Superior temporal gyrus (tissue), 1 donor: ENCODE measurements around the gene MCU.

Experiments used
- DNase-seq: peaks from one replicate; pipeline ENCODE4 v3.0.0-alpha.2; 2016; ENCODE audit errors: extremely low spot score

MCU gene

DNA sequence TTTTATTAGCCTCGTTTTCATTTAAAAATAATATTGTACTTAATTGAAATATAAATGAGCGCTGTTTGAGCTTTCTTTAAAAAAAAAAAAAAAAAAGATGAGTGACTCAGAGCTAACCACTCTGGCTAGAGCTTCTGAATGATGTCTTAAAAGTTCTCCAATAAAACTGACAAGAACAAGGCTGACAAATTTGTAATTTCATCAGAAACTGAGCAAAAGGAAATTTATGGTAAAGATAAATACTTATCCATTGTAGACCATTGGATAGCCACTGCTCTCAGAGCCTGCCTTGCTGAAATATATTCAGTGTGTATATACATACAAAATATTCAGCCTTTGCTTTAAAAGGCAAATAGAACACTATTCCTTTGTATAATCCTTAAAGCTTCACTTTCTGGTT, 110.4 kb downstream of the MCU start:
- no peak for DNase-seq

DNA sequence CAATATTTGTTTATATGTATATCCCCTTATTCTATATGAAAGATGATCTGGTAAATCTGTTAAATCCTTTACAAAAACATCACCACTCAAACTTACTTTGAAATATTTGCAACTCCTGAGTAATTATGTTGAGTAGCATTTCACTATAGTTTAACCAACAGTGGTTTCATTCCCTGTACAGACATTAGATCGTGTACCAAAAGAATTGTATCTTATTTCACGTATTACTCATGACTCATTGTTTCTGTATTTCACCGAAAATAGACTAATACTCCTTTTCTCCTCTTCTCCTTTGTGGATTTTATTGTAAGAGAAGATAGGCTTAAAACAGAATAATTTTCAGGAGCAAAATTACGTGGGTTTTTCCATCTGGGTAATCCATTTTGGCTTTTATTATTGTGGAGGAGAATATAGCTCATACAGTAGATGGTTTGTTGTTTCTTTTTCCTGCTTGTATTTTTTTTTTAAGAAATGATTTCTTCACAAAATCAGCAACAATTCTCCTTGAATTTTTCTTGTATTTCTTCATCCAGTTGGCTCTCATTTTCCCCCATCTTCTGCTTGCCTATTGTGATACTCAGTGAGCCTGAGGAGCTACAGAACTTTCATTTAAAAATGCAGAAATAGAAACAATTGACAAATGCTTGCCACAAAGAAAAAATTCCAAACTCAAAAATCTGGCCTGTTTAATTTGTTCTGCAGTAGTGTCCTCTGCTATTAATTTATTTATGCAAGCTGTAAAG, 111.0 kb downstream of the MCU start:
- DNase-seq: peak; percentile 24

DNA sequence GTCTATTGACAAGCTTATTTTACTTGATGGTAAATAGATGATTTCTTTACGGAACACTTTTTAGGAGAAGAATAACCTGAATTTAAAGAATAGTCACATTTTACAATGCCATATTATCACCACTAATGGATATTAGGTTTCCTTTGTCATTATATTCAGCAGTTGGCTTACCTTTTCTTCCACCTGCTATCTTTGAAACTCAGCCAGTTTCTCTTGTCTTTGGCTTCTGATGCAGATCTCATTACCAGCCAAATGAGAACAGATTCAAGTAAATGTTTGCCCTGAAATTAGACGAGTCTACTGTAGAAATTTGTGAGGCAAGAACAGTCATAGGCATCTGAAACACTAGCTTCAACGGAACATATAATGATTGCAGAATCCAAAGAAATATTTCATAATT, 116.1 kb downstream of the MCU start:
- DNase-seq: no peak

DNA sequence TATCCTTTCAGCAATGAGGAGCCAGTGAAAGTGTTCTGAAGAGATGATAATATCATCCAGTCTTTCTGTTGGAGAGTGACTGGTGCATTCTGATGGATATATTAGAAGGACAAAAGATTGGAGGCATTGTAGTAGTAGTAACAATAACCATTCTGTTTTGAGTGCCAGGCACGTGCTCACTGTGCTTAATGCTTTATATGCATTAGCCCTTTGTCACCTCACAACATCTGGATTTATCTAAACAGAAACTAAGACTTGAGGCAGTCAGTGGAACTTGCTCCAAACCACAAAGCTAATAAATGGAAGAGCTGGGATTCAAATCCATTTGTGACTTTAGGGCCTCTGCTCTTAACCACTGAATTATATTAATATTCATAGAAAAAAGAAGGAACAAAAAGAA, 117.1 kb downstream of the MCU start:
- DNase-seq: no peak

DNA sequence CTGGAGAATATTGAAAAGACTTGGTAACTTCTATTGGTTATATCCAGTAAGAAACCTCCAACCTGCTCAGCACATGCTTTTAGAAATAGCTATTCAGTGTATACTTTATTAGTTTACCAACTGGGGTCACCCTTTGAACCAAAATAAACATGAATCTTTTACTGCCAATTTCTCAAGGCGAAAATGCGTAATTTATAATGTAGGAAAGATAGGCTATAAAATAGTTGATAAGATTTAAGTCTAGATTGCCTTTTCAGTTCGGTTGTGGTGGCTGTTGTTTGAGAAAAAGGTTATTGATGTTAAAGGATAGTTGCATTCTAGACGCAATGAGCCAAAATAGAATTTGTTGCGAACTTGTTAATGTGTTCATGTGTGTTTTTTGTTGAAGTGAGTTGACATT, 119.0 kb downstream of the MCU start:
- DNase-seq: no peak

DNA sequence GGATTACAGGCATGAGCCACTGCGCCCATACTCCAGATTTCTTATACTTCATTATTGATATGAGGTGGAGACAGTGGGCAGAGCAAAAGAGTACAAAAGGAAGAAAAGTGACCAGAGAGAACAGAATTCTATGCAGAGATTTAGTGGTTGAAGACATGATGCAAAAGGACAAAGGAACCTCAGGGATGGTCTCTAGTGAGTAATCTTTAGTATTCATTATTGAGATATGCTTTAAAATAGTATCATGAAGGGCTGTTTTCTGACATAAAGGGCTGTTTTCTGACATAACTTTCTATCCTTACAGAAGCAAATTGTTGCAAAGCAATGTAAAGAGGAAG, 120.4 kb downstream of the MCU start:
- no peak for DNase-seq

DNA sequence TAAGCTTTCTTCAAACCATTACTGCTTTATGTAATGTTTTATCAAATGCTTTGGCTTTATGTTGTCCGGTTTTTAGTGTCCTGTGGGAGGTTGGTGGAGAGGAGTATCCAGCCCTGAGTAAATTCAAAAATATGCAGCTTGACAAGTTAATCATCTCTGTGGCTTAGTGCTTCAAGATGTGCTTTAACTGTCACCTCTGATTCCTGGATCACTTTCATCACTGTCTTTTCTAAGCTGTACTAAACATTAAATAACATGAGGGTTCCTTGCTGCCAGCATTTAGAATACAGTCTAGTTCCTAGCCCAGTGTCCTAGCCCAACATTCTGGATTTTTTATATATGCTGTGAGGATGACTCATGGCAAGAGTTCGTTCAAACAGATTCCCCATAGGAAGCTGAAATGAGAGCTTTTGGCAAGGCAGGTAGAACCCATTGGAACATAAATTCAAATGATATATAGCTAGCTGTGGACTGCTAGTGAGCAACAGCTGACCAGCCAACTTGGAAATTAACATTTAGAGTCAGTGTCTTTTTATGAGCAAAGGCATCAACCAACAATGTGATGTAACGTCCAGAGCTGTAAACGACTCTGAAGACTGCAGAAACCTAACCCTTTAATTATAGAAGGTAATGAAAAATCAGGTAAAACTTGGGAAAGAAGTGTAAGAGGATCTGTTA, 120.9 kb downstream of the MCU start:
- DNase-seq: no peak

DNA sequence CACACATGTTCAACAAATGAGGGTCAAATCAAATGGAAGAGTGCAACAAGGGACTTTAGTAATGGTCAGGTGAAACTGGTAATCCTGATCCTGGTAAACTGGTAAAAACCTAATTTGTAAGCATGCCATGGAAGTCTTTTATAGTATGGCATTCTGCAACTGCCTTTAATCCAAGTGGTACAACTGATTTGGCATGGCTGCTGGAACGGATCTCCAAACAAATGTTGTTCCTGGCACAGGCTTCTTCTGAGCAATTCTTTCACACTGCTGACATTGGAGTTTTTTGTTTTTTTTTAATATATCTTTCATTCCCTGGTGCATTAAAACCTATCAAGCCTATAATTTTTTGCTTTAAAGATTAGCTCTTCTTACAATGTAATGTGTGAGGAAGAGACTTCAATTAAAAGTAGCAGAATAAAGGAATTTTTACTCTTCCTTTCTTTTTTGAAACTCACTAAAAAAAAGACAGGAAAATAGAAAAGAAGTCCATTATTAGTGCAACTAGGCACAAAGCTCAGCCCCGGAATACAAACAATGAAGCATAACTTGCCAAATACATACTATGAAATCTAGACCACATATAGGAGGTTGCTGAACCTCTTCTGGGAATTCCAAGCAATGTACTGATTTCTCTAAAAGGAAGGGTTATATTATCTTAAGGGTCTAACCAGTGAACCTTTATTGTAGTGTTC, 122.3 kb downstream of the MCU start:
- peak; percentile 32 for DNase-seq

DNA sequence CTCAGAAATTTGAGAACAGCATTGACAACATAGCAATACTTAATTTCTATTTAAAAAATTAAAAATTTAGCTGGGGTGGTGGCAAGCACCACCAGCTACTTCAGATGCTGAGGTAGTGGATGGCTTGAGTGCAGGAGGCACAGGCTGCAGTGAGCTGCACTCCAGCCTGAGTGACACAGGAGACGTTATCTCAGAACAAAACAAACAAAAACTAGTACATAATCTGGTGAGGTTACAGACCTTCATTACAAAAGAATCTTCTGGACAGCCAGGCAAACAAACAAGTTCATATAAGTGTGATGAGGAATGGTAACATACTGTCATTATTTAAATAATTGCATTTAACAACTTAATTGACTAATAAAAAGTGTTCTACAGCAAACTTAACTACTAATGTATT, 124.6 kb downstream of the MCU start:
- DNase-seq: no peak

DNA sequence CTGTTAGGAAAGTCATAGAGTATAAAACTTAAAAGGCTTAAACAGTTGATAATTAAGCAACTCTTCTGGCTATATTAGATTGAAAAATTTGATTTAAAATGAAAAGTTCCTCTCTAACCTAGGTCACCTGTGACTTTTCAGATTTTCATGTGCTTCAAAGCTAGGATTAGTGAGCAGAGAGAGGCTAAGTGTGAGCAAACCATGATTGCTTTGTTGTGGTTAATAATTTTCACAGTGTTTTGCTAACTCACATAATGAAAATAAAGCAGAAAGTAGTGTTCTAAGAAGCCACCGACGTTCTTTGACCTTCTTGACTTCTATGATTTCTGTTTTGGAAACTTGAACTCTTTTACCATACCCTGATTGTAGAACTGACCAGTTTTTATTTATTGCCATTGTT, 126.1 kb downstream of the MCU start:
- no peak for DNase-seq

DNA sequence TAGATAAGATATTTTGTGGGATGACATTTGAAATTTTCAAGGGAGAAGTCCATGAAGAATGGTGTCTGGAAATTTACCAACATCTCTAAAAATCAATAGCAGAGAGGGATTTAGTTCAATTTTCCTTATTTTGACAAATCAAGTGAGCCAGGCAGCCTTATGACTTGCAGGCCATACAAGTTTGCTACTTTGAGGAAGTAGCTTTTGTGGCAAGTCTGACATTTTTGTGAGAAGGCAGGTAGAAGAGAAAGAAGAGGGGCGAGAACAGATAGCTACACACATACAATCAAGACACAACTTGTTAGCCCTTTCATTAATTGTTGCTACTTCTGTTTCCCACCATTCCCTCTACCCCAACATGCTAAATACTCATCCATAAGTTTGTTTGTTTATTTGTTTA, 127.1 kb downstream of the MCU start:
- DNase-seq: no peak

DNA sequence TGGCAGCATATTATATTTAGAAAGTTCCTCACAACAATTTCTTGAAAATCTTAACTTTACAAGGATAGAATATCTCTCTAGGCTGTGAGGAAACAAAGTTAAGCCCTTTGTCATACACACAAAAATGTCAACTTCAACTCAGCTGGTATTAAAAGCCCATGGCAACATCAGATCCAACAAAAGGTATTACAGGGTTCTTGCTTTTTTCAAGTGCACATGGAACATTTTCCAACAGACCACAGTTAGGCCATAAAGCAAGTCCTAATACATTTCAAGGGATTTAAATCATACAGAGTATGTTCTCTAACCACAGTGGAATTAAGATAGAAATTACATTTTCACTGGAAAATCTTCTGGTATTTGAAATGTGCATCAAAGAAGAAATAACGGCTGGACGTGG, 129.7 kb downstream of the MCU start:
- no peak for DNase-seq

DNA sequence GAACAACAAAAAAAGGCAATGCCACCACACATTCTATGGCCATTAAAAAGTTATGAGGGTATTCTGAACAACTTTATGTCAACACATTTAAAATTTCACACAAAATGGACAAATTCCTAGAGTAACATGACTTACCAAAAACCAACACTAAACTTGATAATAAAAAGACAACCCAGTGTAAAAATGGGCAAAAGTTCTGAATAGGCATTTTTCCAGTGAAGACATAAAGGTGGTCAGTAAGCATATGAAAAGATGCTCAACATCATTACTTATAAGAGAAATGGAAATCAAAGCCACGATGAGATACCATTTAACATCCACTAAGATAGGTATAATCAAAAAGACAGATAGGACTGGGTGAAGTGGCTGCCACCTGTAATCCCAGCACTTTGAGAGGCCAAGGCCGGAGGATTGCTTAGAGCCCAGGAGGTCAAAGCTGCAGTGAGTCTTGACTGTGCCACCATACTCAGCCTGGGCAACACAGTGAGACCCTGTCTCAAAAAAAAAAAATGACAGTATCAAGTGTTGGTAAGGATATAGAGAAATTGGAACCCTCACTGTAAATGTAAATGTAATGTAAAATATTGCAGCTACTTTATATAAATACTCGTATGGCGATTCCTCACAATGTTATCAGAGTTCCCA, 130.5 kb downstream of the MCU start:
- no peak for DNase-seq

DNA sequence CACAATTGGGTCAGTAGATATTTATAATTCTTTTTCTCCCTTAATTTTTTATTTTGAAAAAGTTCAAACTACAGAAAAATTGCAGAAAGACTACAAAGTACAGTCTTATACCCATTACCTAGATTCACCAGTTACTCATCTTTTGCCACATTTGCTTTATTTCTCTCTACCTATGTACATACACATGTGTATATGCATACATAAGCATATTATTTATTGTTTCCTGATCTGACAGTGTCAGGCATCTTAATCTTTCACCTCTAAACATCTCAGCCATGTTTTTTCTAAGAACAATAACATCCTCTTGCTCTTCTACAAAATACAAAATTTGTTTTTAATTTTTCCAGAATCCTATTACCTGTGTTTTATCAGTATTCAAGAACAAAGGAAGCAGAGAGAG, 133.2 kb downstream of the MCU start:
- DNase-seq: no peak

DNA sequence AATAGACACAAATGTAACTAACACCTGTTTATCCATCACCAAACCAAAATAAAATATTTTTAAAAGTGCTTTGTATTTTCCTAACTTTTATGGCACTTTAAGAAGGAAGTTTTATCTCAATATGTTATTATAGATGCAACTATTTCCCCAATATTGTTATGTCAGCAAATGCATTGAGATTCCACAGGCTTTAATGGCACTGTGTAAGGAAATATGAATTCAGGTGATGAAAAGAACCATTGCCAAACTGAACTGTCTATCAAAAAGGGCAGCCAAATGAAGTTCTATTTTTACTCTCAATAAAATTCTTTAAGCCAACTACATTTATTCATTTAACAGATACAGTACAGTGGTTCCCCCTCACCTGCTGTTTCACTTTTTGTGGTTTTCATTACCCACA, 134.4 kb downstream of the MCU start:
- DNase-seq: no peak

DNA sequence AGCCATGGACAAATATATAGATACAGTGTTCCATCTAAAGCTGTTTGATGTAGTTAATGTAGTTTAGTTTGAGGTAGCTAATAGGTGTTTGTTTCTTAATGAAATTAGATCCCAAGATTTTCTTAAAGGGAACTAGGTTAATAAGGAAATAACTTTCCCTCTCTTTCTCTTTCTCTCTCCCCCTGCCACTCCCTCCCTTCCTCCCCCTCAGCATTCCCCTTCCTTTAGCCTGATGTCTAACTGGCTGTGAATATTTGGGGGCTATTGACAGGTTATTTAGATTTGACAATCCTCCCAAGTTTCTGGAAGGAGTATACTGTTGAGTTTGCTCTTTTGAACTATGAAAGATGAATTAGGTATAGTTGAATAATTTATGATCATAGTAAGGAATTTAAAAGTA, 136.4 kb downstream of the MCU start:
- no peak for DNase-seq

DNA sequence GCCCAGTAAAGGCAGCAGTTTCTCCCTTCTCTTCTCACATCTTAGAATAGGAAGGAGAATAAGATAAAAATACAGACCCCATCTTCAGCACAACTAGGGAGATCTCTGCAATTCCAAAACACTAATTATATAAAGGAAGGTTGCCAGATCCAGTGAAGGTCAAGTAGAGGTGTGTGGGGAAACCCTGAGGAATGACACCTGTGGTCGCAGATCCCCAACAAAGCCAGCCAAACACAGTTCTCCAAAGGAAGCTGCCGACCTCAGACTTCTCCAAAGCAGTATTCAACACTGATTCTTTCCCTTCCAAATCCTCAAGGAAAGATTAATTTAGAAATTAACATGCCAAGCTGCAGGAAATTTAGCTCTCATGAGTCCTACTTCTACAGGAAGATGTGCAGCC, 138.7 kb downstream of the MCU start:
- no peak for DNase-seq

DNA sequence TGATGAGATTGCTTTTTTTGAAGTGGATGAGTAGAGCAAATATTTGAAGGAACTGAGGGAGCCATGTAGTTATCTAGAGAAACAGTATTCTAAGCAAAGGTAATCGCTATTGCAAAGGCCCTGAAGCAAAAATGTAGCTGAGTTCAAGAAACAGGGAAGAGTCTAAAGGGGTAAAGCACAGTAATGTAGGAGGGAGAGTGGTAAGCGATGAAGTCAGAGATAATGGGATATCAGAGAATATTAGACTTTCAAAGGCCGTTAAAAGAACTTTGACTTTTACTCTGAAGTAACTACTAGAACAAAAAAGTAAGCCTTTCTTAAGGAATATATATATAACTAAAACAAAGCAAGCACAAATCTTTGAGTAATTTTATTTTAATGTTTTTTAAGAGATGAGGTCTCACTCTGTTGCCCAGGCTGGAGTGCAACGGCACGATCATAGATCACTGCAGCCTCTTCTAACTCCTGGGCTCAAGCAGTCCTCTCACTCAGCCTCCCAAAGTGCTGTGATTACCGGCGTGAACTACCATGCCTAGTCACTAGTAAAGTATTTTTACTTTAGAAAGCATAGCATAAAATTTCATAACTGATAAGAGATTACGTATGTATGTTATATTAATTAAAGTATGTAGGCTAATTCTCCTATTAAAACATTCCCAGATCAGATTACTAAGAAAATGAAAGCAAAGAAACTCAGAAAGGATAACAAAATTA, 139.9 kb downstream of the MCU start:
- no peak for DNase-seq

DNA sequence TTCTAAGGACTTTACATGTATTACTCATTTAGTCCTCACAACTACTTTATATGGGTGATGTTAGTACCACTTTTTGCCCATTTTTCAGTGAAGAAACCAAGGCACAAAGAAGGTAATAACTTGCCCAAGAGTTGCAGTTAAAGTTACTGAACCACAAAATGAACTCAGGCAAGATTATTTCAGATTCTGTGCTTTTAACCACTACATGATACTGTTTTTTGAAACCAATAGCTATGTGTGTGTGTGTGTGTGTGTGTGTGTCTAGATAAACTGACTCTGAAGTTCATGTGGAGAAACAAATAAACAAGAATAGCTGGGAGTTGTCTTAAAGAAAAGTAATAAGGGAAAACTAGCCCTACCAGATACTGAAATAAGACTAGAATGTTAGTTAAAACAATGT, 140.8 kb downstream of the MCU start:
- DNase-seq: no peak

DNA sequence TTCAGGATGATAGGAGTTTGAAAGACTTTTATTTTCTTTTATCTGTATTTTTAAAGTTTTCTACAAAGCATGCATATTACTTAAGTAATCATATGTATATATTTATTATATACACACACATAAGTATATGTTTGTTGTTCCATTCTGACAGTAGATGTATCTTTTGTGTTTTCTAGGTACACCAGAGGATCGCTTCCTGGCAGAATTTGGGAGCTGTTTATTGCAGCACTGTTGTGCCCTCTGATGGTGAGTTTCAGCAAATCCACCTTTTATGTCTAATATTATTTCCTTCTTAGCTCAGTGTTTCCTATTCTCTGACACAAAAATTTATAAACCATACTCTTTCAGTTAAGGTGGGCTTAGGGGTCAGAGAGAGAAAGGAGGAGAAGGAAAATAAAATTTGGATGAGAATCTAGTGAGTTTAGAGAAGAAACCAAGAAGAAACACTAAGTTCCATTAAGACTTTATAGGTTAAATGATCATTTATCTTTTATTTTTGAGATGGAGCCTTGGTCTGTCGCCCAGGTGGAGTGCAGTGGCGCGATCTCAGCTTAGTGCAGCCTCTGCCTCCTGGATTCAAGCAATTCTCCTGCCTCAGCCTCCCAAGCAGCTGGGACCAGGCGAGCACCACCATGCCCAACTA, 142.4 kb downstream of the MCU start:
- peak; percentile 86 for DNase-seq

DNA sequence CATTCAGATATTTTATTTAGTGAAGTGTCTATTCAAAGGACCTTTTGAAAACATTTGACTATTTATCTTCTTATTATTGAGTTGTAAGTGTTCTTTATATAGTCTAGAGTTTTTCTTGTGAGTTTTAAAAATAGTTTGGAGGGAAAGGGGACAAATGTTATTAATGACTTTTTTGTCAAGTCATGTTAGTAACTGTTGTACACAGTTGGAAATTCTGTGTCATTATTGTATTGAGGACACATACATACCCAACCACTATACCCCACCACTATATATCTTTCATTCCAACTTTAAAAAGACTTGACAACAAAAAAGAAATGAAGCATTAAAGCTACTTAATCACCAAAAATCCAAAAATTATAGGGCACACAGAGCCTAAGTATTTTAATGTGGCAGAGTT, 148.4 kb downstream of the MCU start:
- no peak for DNase-seq

DNA sequence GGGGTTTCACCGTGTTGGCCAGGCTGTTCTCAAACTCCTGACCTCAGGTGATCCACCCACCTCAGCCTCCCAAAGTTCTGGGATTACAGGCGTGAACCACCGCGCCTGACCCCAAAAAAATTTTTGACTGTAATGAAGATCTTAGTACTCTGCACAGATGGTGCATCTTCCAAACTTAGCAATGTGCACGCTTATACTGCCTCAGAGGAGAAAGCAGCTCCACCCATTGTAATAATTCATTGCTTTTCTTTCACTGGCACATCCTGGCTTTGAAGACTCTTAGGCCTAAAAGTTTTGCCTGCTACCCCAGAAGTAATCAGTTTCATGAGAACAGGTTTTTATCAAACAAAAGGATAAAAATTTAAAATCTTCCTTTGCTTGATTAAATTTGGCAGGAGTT, 149.5 kb downstream of the MCU start:
- DNase-seq: no peak
